Smooth muscle cell (in vitro differentiated cells): ENCODE results near the gene PTPRG. TPM values are rescaled to one million over a fixed set of nuclear protein-coding genes. Genes with fewer than 3 reads are reported as not detected.
A peak's percentile ranks its signal among the peaks of the same experiment; 100 is the strongest.

Source experiments
- DNase-seq: peaks from one replicate; lab custom pipeline; 2025; ENCODE audit not compliant: unreplicated experiment; lab: John Stamatoyannopoulos, UW
- H2AFZ ChIP-seq: fragments of 200-600 bp; sonication (generic); 2 replicates; pipeline ENCODE4 v1.6.0; 2016; ENCODE audit warnings: antibody characterized with exemption, low read depth, mild to moderate bottlenecking
- H3F3A ChIP-seq: fragments of 200-600 bp; sonication (generic); 2 replicates; pipeline ENCODE4 v1.6.0; 2017; ENCODE audit warnings: antibody characterized with exemption, low read depth
- H3K27ac ChIP-seq: fragments of 200-600 bp; sonication (generic); 2 replicates; pipeline ENCODE4 v1.5.1; 2016; ENCODE audit warnings: low read depth, mild to moderate bottlenecking
- H3K27me3 ChIP-seq: fragments of 200-600 bp; sonication (generic); 2 replicates; pipeline ENCODE4 v1.6.1; 2016; ENCODE audit warnings: low read depth, mild to moderate bottlenecking
- H3K36me3 ChIP-seq: fragments of 200-600 bp; sonication (generic); 2 replicates; pipeline ENCODE4 v1.5.1; 2016; ENCODE audit warnings: low read depth
- H3K4me1 ChIP-seq: fragments of 200-600 bp; sonication (generic); 2 replicates; pipeline ENCODE4 v1.5.1; 2016; ENCODE audit warnings: low read depth
- H3K4me2 ChIP-seq: fragments of 200-600 bp; sonication (generic); 2 replicates; pipeline ENCODE4 v1.6.0; 2016; ENCODE audit warnings: mild to moderate bottlenecking
- H3K4me3 ChIP-seq: fragments of 200-600 bp; sonication (generic); 2 replicates; pipeline ENCODE4 v1.5.1; 2016; ENCODE audit warnings: mild to moderate bottlenecking
- H3K79me2 ChIP-seq: fragments of 200-600 bp; sonication (generic); 2 replicates; pipeline ENCODE4 v1.6.0; 2016; ENCODE audit warnings: low read depth, mild to moderate bottlenecking
- H3K9ac ChIP-seq: fragments of 200-600 bp; sonication (generic); 2 replicates; pipeline ENCODE4 v1.6.0; 2016; ENCODE audit warnings: low read depth
- H3K9me3 ChIP-seq: fragments of 200-600 bp; sonication (generic); replicated peaks from 2 replicates; pipeline ENCODE4 v1.5.1; 2016; ENCODE audit warnings: low read depth
- H4K20me1 ChIP-seq: fragments of 200-600 bp; sonication (generic); 2 replicates; pipeline ENCODE4 v1.6.0; 2016; ENCODE audit warnings: low read depth
- WGBS: methylation state at CpG from one replicate; pipeline ENCODE4 v1.1.7; 2016; ENCODE audit warnings: low lambda C conversion rate; 5-methylcytosine and 5-hydroxymethylcytosine counted together
- polyA plus RNA-seq: library from polyadenylated mRNA; unstranded; fragments of >200 nt; fragmentation: Nextera tagmentation; extraction: Ambion mirVana; gene quantifications from 2 replicates; pipeline ENCODE4 v1.2.1, GENCODE V29; 2016
- total RNA-seq: library from RNA; depleted of rRNA; stranded (reverse); fragments of >200 nt; gene quantifications from 2 replicates; pipeline ENCODE4 v1.2.3, GENCODE V29; 2014
- TF ChIP-seq, protein P1 (sequence below): fragments of 200-600 bp; sonication (generic); IDR thresholded peaks from 2 replicates; pipeline ENCODE4 v1.5.1; 2017; ENCODE audit warnings: borderline replicate concordance, mild to moderate bottlenecking, antibody characterized with exemption; ENCODE audit not compliant: insufficient read depth, poor library complexity, severe bottlenecking

Gene PTPRG
- total and polyA plus RNA-seq, 2 experiments from 2014 or later = 21.2 to 87.3 TPM

DNA sequence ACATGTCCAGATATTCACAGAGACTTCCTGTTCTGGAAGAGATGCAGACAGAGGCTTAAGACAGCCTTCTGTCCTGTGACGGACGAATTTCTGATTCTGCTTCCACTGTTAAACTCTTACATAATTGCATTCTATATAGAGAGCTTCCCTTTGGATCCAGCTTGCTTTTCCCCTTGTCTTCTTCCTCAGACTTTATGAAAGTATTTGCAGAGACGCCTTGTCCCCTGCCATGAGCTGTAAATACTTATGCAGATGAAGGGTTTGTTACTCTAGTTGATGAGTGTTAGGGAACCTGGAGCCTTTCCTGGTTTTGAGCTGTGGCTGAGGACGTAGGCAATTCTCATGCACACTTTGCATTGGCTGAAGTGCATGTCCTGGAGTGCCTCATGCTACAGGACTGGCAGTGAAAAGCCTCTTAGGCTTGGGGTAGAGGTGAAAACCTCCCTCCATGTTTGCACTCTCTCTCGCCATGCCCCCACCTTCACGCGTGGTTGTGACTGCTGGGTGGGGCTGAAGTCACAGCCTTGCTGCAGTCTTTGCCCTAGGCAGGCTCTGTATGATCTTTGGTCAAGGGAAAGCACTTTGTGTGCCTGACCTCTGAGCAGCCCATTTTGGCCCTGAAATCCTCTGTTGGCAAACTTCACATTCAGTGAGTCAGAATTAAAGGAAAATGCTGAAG lies 286.6 kb downstream of the PTPRG start:
- 37% methylated on average over 7 of the region's 7 CpGs for WGBS
- no peak overlapping the region for H3K27ac ChIP-seq

DNA sequence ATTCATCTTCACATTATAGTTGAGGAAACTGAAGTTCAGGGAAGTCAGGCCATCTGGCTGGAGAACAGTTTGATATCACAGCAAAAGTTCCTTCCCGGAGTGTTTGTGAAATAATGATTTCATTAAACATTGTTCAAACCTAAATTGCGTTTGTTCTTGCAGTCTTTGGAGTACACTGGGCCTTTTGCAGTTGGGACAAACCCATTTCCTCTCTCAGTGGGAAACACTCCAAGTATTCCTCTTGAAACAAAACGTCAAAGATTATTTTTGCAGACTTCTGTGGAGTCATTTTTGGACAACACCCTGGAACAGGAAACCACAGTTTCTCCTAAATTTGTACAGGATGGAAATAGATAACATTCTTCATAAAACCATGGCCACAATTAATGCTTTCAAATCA lies 287.5 kb downstream of the PTPRG start:
- Histone ChIP-seq H2AFZ (no peak overlapping the region), H3K79me2 (peaks cover 23% of the 10 kb centered on the region), H3K9ac (no peak overlapping the region), H4K20me1 (peaks cover 88% of the 10 kb centered on the region), H3F3A (no peaks in the 10 kb centered on the region), H3K9me3 (no peaks in the 10 kb centered on the region), H3K4me2 (no peak overlapping the region), H3K4me3 (no peak overlapping the region), H3K27ac (no peak overlapping the region), H3K4me1 (peaks cover 10% of the 10 kb centered on the region), H3K27me3 (no peaks in the 10 kb centered on the region), H3K36me3 (no peaks in the 10 kb centered on the region)
- TF ChIP-seq, protein P1, sequence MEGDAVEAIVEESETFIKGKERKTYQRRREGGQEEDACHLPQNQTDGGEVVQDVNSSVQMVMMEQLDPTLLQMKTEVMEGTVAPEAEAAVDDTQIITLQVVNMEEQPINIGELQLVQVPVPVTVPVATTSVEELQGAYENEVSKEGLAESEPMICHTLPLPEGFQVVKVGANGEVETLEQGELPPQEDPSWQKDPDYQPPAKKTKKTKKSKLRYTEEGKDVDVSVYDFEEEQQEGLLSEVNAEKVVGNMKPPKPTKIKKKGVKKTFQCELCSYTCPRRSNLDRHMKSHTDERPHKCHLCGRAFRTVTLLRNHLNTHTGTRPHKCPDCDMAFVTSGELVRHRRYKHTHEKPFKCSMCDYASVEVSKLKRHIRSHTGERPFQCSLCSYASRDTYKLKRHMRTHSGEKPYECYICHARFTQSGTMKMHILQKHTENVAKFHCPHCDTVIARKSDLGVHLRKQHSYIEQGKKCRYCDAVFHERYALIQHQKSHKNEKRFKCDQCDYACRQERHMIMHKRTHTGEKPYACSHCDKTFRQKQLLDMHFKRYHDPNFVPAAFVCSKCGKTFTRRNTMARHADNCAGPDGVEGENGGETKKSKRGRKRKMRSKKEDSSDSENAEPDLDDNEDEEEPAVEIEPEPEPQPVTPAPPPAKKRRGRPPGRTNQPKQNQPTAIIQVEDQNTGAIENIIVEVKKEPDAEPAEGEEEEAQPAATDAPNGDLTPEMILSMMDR = no peak
- WGBS = 77% methylated on average over 3 of the region's 3 CpGs
- no peak for DNase-seq

More for the DNA sequence above, 286.6 kb downstream of the PTPRG start:
- H4K20me1 ChIP-seq = peaks cover 79% of the 10 kb centered on the region
- no peaks in the 10 kb centered on the region for H3K27me3 ChIP-seq
- no peak overlapping the region for H3K9ac ChIP-seq
- no peak for DNase-seq
- H3F3A ChIP-seq = no peaks in the 10 kb centered on the region
- no peak overlapping the region for H2AFZ ChIP-seq
- H3K36me3 ChIP-seq = no peaks in the 10 kb centered on the region
- H3K4me3 ChIP-seq = no peak overlapping the region
- H3K4me2 ChIP-seq = peak overlapping the region; percentile 31
- H3K9me3 ChIP-seq = no peaks in the 10 kb centered on the region
- peaks cover 20% of the 10 kb centered on the region for H3K79me2 ChIP-seq
- TF ChIP-seq, protein P1 = no peak
- peaks cover 5% of the 10 kb centered on the region for H3K4me1 ChIP-seq

DNA sequence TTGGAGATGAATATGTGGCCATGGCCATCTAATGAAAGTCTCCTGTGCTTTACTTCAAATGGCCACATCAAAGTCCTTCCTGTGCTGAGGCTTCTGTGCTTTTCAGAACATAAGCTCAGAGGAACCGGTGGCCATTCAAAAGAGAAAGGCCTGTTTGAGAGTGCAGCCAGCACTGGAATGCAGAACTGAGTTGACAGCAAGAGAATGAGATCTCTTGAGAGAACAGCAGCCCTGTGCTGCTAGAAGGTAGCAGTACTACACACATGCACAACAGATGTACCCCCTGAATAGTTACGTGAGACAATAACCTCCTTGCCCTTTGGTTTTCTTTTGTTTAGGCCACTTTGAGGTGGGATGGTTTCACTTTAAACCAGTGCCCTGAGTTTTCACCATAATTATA lies 292.5 kb downstream of the PTPRG start:
- Histone ChIP-seq H3K4me2 (peak overlapping the region; percentile 31), H3K4me1 (peaks cover 7% of the 10 kb centered on the region), H3F3A (no peaks in the 10 kb centered on the region), H3K4me3 (no peak overlapping the region), H3K79me2 (peaks cover 32% of the 10 kb centered on the region), H4K20me1 (peaks cover 87% of the 10 kb centered on the region), H3K27ac (no peak overlapping the region), H3K9me3 (no peaks in the 10 kb centered on the region), H3K27me3 (no peaks in the 10 kb centered on the region), H2AFZ (no peak overlapping the region), H3K9ac (no peak overlapping the region), H3K36me3 (no peaks in the 10 kb centered on the region)
- TF ChIP-seq, protein P1 = no peak
- 31% methylated on average over 2 of the region's 2 CpGs for WGBS
- DNase-seq = no peak

DNA sequence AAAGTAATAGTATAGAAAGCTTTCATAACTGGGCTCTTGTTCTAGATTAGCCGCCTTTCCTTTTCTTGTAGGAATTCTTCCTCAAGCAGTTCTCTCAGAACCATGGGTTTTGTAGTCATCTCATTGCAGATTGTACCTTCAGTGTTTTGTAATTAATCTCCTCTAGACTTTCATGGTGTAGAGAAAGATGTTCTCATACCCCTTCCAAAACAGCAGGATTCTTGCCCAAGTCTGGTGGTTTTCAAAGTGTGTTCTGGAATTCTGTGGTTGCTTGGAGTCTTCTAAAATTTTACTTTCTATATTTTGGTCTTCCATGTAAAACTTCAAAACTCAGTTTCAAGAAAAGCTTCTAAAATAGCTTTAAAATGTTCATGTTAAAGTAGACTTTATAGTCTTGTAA lies 293.8 kb downstream of the PTPRG start:
- DNase-seq = no peak
- 96% methylated on average over 1 of the region's 1 CpG for WGBS

More for the DNA sequence above, 293.8 kb downstream of the PTPRG start:
- no peak overlapping the region for H3K9ac ChIP-seq
- no peak overlapping the region for H3K4me2 ChIP-seq
- H3K4me1 ChIP-seq = peaks cover 5% of the 10 kb centered on the region
- H3K4me3 ChIP-seq = no peak overlapping the region
- H3K9me3 ChIP-seq = no peaks in the 10 kb centered on the region
- TF ChIP-seq, protein P1 = no peak
- no peak overlapping the region for H3K27ac ChIP-seq
- H3K36me3 ChIP-seq = no peaks in the 10 kb centered on the region
- H3F3A ChIP-seq = no peaks in the 10 kb centered on the region
- peaks cover 28% of the 10 kb centered on the region for H3K79me2 ChIP-seq
- no peaks in the 10 kb centered on the region for H3K27me3 ChIP-seq
- peaks cover 80% of the 10 kb centered on the region for H4K20me1 ChIP-seq
- no peak overlapping the region for H2AFZ ChIP-seq
